GM23338 (cell line): ENCODE results near the gene SGO2. TPM values are rescaled to one million over a fixed set of nuclear protein-coding genes. Genes with fewer than 3 reads are reported as not detected.

ENCODE experiments used
- ATAC-seq: fragments of 200-7000 bp; cut with Tn5 transposase; 3 replicates; pipeline ENCODE4 v1.9.1; 2020
- DNase-seq: peaks from one replicate; pipeline ENCODE4 v3.0.0-alpha.2; 2015; ENCODE audit warnings: low spot score
- H2AFZ ChIP-seq: fragments of 200-600 bp; sonication (generic); 2 replicates; pipeline ENCODE4 v1.8.0; 2016; ENCODE audit warnings: antibody characterized with exemption, mild to moderate bottlenecking, moderate library complexity
- H3F3A ChIP-seq: fragments of 200-600 bp; sonication (generic); replicated peaks from 2 replicates; pipeline ENCODE4 v1.8.0; 2017; ENCODE audit warnings: antibody characterized with exemption, mixed run types, low read depth
- H3K27ac ChIP-seq: fragments of 200-600 bp; sonication (generic); 2 replicates; pipeline ENCODE4 v1.6.1; 2016; ENCODE audit warnings: low read depth
- H3K27me3 ChIP-seq: fragments of 200-600 bp; sonication (generic); 2 replicates; pipeline ENCODE4 v1.8.0; 2016; ENCODE audit warnings: mild to moderate bottlenecking, mixed run types, moderate library complexity; ENCODE audit not compliant: insufficient read depth
- H3K36me3 ChIP-seq: fragments of 200-600 bp; sonication (generic); 2 replicates; pipeline ENCODE4 v1.8.0; 2016; ENCODE audit warnings: mild to moderate bottlenecking; ENCODE audit not compliant: insufficient read depth
- H3K4me1 ChIP-seq: fragments of 200-600 bp; sonication (generic); 2 replicates; pipeline ENCODE4 v1.8.0; 2016; ENCODE audit warnings: mild to moderate bottlenecking, moderate library complexity; ENCODE audit not compliant: insufficient read depth
- H3K4me2 ChIP-seq: fragments of 200-600 bp; sonication (generic); 2 replicates; pipeline ENCODE4 v1.7.1; 2017; ENCODE audit warnings: mixed run types
- H3K4me3 ChIP-seq: fragments of 200-600 bp; sonication (generic); 2 replicates; pipeline ENCODE4 v1.6.1; 2016; ENCODE audit warnings: mixed run types
- H3K79me2 ChIP-seq: fragments of 200-600 bp; sonication (generic); replicated peaks from 2 replicates; pipeline ENCODE4 v1.8.0; 2017; ENCODE audit warnings: mild to moderate bottlenecking; ENCODE audit not compliant: insufficient read depth
- H3K9me2 ChIP-seq: fragments of 200-600 bp; sonication (generic); 2 replicates; pipeline ENCODE4 v1.8.0; 2017; ENCODE audit not compliant: insufficient read depth
- H4K20me1 ChIP-seq: fragments of 200-600 bp; sonication (generic); replicated peaks from 2 replicates; pipeline ENCODE4 v1.8.0; 2017; ENCODE audit warnings: mild to moderate bottlenecking; ENCODE audit not compliant: insufficient read depth
- H3K27ac Mint-ChIP-seq: 2 replicates; pipeline ENCODE4 v1.8.0; 2020; ENCODE audit warnings: inconsistent platforms, mild to moderate bottlenecking, moderate library complexity, mixed read lengths
- H3K27me3 Mint-ChIP-seq: 3 replicates; pipeline ENCODE4 v1.8.0; 2022; ENCODE audit warnings: low read depth, mild to moderate bottlenecking, moderate library complexity, mixed read lengths, inconsistent platforms; ENCODE audit not compliant: insufficient read depth, poor library complexity
- H3K36me3 Mint-ChIP-seq: 3 replicates; pipeline ENCODE4 v1.8.0; 2021; ENCODE audit warnings: low read depth, mild to moderate bottlenecking, inconsistent platforms, moderate library complexity, mixed read lengths
- H3K4me1 Mint-ChIP-seq: 3 replicates; pipeline ENCODE4 v1.8.0; 2020; ENCODE audit warnings: mild to moderate bottlenecking, inconsistent platforms, mixed read lengths
- H3K4me3 Mint-ChIP-seq: 3 replicates; pipeline ENCODE4 v1.8.0; 2021; ENCODE audit warnings: moderate library complexity, mild to moderate bottlenecking, inconsistent platforms, mixed read lengths
- H3K9me3 Mint-ChIP-seq: 3 replicates; pipeline ENCODE4 v1.8.0; 2020; ENCODE audit warnings: moderate library complexity, mild to moderate bottlenecking, inconsistent platforms, mixed read lengths
- CREB1 ChIP-seq: fragments of 250-450 bp; sonication (Bioruptor Pico); IDR thresholded peaks from 2 replicates; pipeline ENCODE4 v1.5.0; 2020; ENCODE audit warnings: low read depth, mild to moderate bottlenecking, moderate library complexity
- CTCF ChIP-seq, 2 experiments: fragments of 200-600 bp in 1 of 2; sonication (generic) in 1 of 2; conservative IDR thresholded peaks; 2 replicates each; pipeline versions ENCODE4 v1.5.1 to v1.6.1; 2016 to 2017; ENCODE audit warnings: antibody characterized with exemption in 2 of 2, low read depth in 2 of 2, mild to moderate bottlenecking in 2 of 2, moderate library complexity in 1 of 2
- ETS1 ChIP-seq: IDR thresholded peaks from 2 replicates; pipeline ENCODE4 v1.6.1; 2016; ENCODE audit warnings: antibody characterized with exemption
- EZH2 ChIP-seq: fragments of 200-600 bp; sonication (generic); IDR thresholded peaks from one replicate; pipeline ENCODE4 v1.8.0; 2017; ENCODE audit warnings: antibody characterized with exemption, mild to moderate bottlenecking, low read depth; ENCODE audit not compliant: unreplicated experiment
- EZH2phosphoT487 ChIP-seq: fragments of 200-600 bp; sonication (generic); IDR thresholded peaks from one replicate; pipeline ENCODE4 v1.8.1; 2018; ENCODE audit warnings: antibody characterized with exemption; ENCODE audit not compliant: unreplicated experiment
- JUNB ChIP-seq: IDR thresholded peaks from one replicate; pipeline ENCODE4 v1.6.1; 2016; ENCODE audit warnings: antibody characterized with exemption; ENCODE audit not compliant: unreplicated experiment
- NANOG ChIP-seq: IDR thresholded peaks from 2 replicates; pipeline ENCODE4 v1.6.1; 2016; ENCODE audit warnings: antibody characterized with exemption, borderline replicate concordance
- POLR2AphosphoS5 ChIP-seq: IDR thresholded peaks from 2 replicates; pipeline ENCODE4 v1.6.1; 2016; ENCODE audit warnings: antibody characterized with exemption, low read depth
- REST ChIP-seq: IDR thresholded peaks from one replicate; pipeline ENCODE4 v1.6.1; 2018; ENCODE audit warnings: antibody characterized with exemption; ENCODE audit not compliant: unreplicated experiment
- STAT1 ChIP-seq: IDR thresholded peaks from one replicate; pipeline ENCODE4 v1.6.1; 2016; ENCODE audit warnings: antibody characterized with exemption; ENCODE audit not compliant: unreplicated experiment
- ZNF114 ChIP-seq: fragments of 250-450 bp; sonication (Bioruptor Pico); IDR thresholded peaks from 2 replicates; pipeline ENCODE4 v1.5.0; 2020; ENCODE audit warnings: mild to moderate bottlenecking, moderate library complexity
- ZNF331 ChIP-seq: fragments of 250-450 bp; sonication (Bioruptor Pico); IDR thresholded peaks from 2 replicates; pipeline ENCODE4 v1.5.0; 2020; ENCODE audit warnings: low read depth, mild to moderate bottlenecking, moderate library complexity
- polyA plus RNA-seq: library from polyadenylated mRNA; unstranded; fragments of >200 nt; fragmentation: Nextera tagmentation; extraction: Ambion mirVana; gene quantifications from 2 replicates; pipeline ENCODE4 v1.2.1, GENCODE V29; 2016
- total RNA-seq: library from RNA; depleted of rRNA; stranded (reverse); fragments of >200 nt; shearing (Covaris generic); gene quantifications from 2 replicates; pipeline ENCODE4 v1.2.3, GENCODE V29; 2014

SGO2 gene
- total and polyA plus RNA-seq, 2 experiments from 2014 or later = 32.6 to 47.7 TPM

GRCh38 chr2:200484934-200485333 is 41.1 kb upstream of the SGO2 start:
- peaks cover 9% of the 10 kb centered on the region; the same call in 2 of the 3 replicates for H3K36me3 Mint-ChIP-seq
- TF ChIP-seq JUNB = no peak
- TF ChIP-seq STAT1 = no peak
- no peak for TF ChIP-seq REST
- TF ChIP-seq ETS1 = no peak
- TF ChIP-seq ZNF114 (CRISPR knock-in tag) = no peak
- no peak for TF ChIP-seq EZH2
- no peaks in the 10 kb centered on the region for H3K27me3 ChIP-seq
- no peak overlapping the region for H3K27ac Mint-ChIP-seq
- H4K20me1 ChIP-seq = no peaks in the 10 kb centered on the region
- H3K27me3 Mint-ChIP-seq = peaks cover 2% of the 10 kb centered on the region
- no peak overlapping the region for H3K27ac ChIP-seq
- H3K4me2 ChIP-seq = no peak overlapping the region
- H2AFZ ChIP-seq = no peak overlapping the region
- H3K36me3 ChIP-seq = no peaks in the 10 kb centered on the region
- DNase-seq (no peak), ATAC-seq (no peak)
- H3K79me2 ChIP-seq = no peaks in the 10 kb centered on the region
- H3K9me2 ChIP-seq = no peaks in the 10 kb centered on the region
- H3K4me1 Mint-ChIP-seq = peaks cover 20% of the 10 kb centered on the region
- no peak overlapping the region for H3K4me3 Mint-ChIP-seq
- no peaks in the 10 kb centered on the region for H3F3A ChIP-seq
- no peaks in the 10 kb centered on the region for H3K9me3 Mint-ChIP-seq
- H3K4me1 ChIP-seq = peaks cover 12% of the 10 kb centered on the region
- no peak overlapping the region for H3K4me3 ChIP-seq

- Mint-ChIP-seq H3K36me3 (peaks cover 16% of the 10 kb centered on the region), H3K27me3 (peaks cover 2% of the 10 kb centered on the region), H3K27ac (no peak overlapping the region), H3K9me3 (peaks cover 5% of the 10 kb centered on the region; the same call in 2 of the 3 replicates), H3K4me3 (no peak overlapping the region), H3K4me1 (peaks cover 7% of the 10 kb centered on the region)
- no peak for DNase-seq
- no peaks in the 10 kb centered on the region for H3K9me2 ChIP-seq
- no peak overlapping the region for H2AFZ ChIP-seq
- H3K4me2 ChIP-seq = no peak overlapping the region
- H3K4me3 ChIP-seq = no peak overlapping the region
- H3K27me3 ChIP-seq = no peaks in the 10 kb centered on the region
- H3K79me2 ChIP-seq = no peaks in the 10 kb centered on the region
- no peaks in the 10 kb centered on the region for H3K36me3 ChIP-seq
- no peak overlapping the region for H3K27ac ChIP-seq
- no peaks in the 10 kb centered on the region for H3F3A ChIP-seq
- no peaks in the 10 kb centered on the region for H4K20me1 ChIP-seq
- H3K4me1 ChIP-seq = no peaks in the 10 kb centered on the region
- ATAC-seq = no peak
- TF ChIP-seq STAT1 (no peak), ZNF114 (CRISPR knock-in tag) (no peak), JUNB (no peak), ZNF331 (no peak), REST (no peak), CTCF (conservative IDR thresholded peaks at IDR 0.05; ENCODE audit: low read depth in 2 of 2) (no peak), POLR2AphosphoS5 (no peak), NANOG (no peak), ETS1 (no peak), EZH2phosphoT487 (no peak), CREB1 (CRISPR knock-in tag) (no peak)
Measured at GRCh38 chr2:200486529-200486928, 39.5 kb upstream of the SGO2 start.
